ENCODE measurements around the gene CLUH.

- TF ChIP-seq CTCF (IDR thresholded peaks at IDR 0.05; ENCODE audit: low read length) (no peak), EZH2phosphoT487 (IDR thresholded peaks at IDR 0.05; ENCODE audit: low read length) (no peak)
Measured at GRCh38 chr17:2749784-2750181, 38.2 kb upstream of the CLUH start.

Data from MM.1S (cell line).